ENCODE data around the gene CD247.

Gene CD247

DNA sequence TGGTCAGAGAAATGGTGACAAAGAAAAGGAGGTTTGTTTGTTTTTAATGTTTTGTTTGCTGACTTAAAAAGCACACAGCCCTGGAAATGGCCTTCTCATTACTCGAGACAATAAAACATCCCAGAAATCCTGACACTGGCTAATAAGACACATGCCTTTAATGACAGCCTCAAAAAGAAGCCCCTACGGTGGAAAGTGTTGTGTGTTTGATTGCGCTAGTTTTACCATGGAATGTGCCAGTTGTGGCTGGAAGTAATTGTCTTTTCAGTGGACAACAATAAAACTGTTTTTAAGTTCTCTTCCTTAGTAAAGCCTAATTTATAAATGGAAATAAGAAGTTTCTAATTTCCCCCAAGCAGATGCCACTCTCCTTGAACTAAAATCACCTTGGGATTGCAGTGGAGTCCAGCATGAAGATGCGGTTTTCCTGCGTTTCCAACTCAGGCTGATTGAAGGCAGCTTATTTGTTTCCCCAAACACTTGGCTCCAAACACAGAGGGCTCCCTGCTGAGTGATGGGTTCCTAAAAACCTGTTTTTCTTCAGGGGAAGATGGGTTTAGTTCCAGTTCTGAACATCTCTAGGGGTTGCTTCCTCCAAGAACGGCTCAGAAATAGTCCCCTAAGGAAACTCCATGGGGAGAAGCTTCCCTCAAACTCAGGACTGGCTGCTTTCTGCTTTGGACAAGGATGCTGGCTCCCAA, 54.3 kb downstream of the CD247 start:
- in situ Hi-C loops (cut with MboI; ENCODE audit: low sequenced_read_pairs): no loop called here

DNA sequence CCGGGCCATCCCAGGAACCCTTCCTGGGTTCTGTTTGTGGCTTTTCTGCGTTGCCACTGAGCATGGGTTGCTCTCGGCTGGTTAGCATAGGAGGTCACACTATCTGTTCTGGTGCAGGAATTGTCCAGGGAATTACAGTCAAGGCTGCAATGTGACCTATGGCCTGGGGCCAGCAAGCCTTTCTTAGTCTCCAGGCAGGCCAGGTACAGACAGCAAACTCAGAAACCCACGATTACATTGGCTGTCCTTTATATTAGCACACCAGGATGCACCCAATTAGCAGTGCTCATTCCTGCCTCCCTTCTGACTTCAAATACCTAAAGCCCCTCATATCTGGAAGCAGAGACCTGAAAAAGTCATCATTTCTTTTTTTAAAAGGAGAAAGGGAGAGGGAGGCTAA, 55.2 kb downstream of the CD247 start:
- in situ Hi-C loops (cut with MboI; ENCODE audit: low sequenced_read_pairs): no loop called here

DNA sequence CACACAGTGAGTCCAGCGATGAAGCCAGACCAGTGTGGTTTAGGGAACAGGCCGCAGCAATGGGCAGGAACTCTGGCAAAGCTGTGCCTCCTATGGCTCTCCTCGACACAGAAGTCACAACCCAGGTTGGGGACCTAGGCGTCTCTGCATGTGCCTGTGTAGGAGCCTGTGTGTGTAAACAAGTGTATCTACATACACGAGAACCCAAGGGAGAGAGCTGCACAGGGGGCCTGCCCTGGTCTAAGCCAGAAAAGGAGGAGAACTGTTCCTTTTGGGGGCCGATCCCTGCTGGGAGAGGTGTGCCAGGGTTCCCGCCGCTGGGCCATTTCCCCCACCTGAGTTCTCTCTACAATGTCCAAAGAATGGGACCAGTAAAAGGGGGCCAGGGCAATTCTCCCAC, 56.0 kb downstream of the CD247 start:
- in situ Hi-C loops (cut with MboI; ENCODE audit: low sequenced_read_pairs): no loop called here

DNA sequence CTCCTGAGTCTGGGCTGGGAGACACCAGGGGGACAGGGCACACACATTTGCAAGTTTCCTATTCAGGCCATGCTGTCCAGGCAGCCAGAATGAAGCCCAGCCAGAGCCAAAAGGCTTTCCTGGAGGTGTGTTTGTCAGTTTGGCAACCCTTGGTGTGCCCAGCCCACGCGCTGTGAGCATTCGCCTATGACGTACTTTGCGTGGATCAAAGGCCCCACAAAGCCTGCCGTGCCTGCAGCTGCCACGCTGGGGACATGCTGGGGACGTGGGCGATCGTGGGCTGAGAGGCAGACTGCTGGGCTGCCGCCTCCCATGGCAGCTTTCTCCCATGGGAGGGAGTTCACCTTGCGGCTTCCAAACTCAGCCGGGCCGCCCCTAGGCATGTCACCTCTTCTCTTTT, 57.5 kb downstream of the CD247 start:
- in situ Hi-C loops (cut with MboI; ENCODE audit: low sequenced_read_pairs): no loop called here

DNA sequence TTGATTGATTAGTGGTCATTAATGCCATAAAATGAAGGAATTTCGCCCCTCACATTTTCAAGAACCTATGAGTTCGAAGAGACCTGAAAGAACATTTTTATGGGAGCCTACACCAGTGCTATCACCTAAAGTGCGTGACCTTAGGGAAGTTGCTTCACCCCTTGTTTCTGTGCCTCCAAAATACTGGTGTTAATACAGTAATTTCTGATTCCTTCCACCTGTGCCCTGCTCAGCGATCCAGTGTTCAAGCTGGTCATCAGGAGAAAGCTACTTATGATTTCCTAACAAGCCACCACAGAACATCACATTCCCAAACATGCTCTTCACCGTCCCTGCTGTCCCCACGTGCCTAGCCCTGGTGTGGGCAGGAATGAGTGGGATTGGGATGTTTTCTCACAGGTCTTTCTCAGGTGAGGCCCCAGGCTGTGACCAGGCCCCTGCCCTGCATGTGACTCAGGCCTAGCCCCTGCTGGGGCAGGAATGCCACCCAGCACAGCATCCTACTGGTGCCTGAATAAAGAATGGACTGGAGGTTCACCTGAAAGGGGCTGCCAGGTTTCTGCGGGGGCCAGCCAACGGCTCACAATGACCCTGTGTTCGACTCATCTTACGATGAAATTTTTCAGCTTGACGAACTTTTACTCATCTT, 60.3 kb downstream of the CD247 start:
- in situ Hi-C loops (cut with MboI; ENCODE audit: low sequenced_read_pairs): no loop called here

DNA sequence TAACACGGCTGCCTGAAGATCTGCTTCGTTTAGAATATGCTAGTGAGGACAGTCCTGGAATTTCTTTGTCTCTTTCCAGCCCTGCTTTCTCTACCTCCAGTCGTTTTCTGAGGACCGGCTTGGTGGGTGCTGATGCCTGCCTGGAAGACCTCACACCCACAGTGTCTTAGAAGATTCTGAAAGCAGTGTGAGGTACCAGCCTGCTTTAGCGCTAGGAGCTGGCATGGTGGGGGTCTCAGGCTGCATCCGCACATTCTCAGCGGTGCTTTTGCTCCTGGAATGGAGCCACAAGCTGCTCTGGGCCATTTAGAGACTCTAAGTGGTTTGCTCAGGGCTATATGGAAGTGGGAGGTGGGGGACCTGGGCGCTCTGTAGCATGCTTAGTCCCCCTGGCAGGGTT, 61.4 kb downstream of the CD247 start:
- in situ Hi-C loops (cut with MboI; ENCODE audit: low sequenced_read_pairs): no loop called here

DNA sequence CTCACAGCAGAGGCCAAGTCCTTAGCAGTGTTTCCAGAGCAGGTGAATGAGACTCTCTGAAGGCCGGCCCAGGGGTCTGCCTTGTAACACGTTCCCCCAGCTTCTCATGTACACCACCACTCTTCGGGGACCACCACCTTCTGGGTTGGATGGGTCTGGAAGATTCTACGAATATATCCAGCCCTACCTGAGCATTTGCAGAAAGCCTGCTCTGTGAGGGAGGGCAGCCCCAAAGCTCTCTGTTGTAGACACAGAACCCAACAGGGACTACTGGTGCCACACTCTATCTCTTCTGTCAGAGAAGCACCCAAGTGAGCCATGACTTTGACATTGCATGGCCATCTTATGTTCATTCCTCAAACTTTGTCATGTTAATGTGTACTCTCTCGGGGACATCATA, 61.8 kb downstream of the CD247 start:
- in situ Hi-C loops (cut with MboI; ENCODE audit: low sequenced_read_pairs): no loop called here

DNA sequence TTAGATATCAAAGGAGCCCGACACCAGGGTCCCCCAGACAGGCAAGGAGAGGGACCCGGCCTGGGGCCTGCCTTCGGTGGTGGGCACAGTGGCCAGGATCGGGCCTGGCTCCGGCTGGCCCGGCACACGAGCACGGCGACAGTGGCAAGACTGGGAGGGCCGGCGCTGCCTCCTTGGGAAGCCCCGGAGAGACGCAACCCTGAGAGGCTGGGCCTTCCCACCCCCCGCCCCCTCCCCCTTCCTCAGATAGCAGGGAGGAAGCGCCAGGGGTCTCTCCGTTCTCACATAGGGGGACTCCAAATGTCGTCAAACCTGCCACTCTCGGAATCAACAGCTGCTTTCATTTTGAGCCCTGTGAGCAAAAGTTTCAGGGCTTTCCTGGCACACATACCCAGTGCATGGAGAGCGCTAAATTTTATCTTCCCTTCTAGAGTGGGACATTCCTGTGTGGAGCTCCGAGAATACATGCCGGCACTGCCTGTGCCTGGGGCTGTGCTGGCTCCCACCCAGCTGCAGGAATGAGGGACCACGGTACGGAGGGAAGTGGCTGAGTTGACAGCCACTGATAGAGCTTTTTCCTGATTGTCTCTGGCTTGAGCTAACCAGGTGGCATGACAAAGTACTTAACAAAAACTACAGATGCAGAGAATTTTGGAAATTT, 62.4 kb downstream of the CD247 start:
- in situ Hi-C loops (cut with MboI; ENCODE audit: low sequenced_read_pairs): no loop called here

DNA sequence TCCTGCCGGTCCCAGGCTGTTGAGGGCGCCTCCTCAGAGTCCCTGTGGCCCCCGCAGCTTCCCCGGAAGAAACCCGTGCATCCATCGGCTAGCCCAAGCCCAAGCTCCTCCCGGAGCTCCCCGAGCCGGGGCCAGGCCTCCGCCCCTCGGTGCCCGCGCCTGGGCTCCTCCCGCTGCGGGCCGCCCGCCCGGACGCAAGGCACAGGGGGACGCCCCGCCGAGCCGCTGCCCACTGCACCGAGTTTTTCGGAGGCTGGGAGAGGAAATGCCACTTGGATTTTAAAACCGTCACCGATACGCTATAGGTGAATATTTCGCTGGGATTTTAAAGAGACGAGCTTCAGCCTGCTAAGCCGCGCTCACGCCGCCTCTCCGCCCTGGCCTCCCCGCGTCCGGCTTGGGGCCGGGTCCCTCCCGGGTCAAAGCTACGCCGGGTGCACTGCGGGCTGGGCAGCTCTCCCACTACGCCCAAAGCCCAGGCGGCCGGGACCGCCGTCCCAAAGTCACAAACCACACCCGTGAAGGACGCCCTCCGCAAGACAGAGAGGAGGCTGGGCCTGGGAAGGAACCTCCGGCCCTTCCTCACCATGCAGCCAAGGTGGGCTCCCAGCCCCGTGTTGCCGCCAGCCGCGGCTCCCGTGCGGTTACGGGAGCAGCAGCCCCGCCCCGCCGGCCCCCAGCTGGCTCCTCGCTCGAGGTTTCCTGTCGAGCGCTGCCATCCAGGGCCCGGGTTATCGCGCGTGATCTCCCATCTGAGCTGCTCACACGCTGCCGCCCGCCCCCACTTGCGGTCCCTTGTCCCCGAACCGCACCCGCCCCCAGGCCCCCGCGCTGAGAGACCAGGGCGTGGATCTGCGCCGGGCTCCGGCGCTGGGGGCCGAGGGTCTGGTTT, 63.2 kb downstream of the CD247 start:
- in situ Hi-C loops (cut with MboI; ENCODE audit: low sequenced_read_pairs): no loop called here

DNA sequence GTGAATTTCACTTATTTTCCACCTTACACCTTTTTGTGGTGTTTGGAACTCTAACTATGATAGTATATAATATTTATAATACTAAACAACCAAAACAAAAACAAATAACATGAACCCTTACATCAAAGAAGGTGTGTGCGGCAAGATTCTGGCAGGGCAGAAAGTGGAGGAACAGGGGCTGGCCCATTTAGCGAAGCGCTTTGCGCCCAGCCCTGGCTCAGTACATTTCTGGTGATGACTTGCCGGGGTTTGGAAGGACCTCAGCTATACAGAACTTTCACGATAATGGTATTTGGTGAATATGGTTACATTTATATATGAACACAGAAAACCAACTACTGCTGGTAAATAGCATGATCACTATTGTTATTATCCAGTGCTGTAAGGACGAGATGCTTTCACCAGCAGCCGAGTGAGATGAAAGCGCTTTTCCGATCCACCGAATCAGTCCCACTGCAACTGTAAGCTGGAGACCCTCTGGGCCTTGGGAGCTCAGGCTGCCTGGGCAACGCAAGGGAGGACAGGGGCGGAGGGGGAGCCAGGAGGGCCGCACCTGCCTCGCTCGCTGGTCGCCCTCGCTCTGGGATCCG, 63.9 kb downstream of the CD247 start:
- in situ Hi-C loops (cut with MboI; ENCODE audit: low sequenced_read_pairs): no loop called here

DNA sequence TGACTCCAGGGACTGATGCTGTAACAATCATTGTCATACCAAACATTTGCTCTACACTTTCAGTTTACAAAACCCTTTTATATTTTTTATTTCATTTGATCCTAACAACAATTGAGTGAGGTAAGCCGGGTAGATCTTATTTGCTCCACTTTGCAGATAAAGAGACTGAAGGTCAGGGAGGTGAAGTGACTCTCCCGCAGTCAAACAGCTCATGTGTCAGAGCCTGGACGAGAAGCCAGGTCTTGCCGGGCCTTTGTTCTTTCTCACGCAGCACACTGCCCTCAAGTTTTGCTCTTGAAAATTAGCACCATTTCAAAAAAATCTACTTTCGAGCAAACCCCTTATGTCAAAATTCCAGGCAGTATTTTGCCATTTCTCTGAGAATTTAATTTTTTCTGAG, 65.2 kb downstream of the CD247 start:
- in situ Hi-C loops (cut with MboI; ENCODE audit: low sequenced_read_pairs): no loop called here

DNA sequence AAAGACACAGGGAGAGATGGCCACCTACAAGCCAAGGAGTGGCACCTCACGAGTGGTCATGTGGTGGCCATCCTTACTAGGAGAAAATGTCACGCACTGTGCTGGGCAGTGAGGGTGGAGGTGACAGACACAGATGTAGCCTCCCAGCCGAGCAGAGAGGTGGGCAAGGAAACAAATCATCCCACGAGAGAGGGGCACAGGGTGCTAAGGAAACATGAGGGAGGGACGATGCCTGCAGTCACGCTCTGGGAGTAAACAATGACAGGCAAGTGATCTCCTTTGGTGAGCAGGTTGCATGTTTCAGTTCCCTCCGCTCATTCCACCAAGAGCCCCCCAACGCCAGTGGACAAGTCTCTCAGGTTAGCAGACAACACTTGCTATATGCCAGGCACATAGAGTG, 65.8 kb downstream of the CD247 start:
- in situ Hi-C loops (cut with MboI; ENCODE audit: low sequenced_read_pairs): no loop called here

DNA sequence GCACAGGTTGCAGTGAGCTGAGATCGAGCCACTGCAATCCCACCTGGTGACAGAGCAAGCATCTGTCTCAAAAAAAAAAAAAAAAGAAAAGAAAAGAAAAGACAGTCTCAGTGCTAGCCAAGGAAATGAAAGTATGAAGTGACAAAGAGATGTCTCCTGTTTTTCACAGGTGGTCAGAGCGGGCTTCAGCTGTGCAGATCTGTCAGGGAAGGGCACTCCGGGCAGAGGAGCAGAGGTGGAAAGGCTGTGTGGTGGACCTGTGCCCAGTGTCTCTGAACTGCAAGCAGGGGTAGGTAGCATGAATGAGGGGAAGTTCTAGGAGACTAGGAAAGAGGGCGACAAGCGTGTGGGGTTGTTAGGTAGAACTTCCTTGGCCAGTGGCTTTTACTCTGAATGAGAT, 67.5 kb downstream of the CD247 start:
- in situ Hi-C loops (cut with MboI; ENCODE audit: low sequenced_read_pairs): no loop called here

DNA sequence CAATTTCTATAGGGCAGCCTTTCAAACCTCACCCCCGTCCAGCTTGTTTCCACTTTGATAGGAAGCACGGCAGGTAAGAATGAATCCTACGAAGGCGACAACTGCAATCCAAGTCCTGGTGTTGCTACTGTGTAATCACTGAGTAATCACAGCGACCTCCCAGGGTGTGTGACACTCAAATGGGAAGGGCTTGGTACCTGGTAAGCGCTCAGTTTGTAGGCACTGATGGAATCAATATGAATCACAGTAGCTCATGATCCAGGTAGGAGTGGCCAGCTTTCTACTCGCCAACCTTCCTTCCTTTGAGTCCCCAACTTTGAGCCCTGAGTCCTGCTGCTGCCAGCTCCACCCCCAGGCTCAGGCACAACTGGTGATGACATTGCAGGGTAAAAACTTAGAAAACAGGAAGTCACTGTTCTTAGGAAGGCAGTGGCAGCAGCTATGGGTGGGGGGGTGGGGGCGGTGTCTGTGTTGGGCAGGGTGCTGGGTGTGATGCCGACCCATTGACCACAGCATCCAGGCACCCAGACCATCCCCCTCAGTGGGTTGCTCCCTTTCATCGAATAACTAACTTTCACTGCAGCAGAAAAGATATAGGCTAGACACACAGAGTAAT, 70.7 kb downstream of the CD247 start:
- in situ Hi-C loops (cut with MboI; ENCODE audit: low sequenced_read_pairs): no loop called here

DNA sequence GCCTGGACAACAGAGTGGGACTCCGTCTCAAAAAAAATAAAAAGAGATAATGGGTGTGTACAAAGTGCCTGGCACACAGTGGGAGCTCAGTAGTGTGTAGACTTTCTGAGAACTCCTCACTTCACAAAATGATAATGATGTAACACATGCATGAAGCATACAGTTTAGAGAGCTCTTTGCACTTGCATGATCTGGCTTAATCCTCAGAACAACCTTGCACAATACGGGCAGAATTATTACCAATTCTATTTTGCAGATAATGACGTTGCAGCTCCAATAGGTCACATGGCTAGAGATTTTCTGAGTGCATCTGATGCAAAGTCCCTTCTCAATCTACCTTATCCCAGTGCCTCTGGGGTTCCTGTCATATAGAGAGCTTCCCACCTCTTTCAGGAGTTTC, 71.4 kb downstream of the CD247 start:
- in situ Hi-C loops (cut with MboI; ENCODE audit: low sequenced_read_pairs): no loop called here

DNA sequence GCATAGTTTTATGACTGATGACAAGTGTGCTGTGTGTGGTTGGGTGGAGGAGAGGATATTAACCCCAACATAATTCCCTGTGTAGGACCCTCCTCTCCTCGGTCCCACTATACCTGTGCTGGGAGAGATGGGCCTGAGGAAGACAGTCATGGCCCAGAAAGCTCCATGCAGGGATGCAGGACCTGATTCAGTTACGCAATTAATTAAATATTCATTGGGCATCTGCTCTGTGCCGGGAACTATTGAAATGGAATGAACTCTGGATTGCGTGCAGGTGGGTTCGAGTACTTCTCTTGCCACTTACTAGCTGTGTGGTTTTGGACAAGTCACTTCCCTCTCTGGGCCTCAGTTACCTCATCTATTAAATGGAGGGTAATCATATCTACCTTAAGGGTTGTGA, 74.6 kb downstream of the CD247 start:
- in situ Hi-C loops (cut with MboI; ENCODE audit: low sequenced_read_pairs): no loop called here

DNA sequence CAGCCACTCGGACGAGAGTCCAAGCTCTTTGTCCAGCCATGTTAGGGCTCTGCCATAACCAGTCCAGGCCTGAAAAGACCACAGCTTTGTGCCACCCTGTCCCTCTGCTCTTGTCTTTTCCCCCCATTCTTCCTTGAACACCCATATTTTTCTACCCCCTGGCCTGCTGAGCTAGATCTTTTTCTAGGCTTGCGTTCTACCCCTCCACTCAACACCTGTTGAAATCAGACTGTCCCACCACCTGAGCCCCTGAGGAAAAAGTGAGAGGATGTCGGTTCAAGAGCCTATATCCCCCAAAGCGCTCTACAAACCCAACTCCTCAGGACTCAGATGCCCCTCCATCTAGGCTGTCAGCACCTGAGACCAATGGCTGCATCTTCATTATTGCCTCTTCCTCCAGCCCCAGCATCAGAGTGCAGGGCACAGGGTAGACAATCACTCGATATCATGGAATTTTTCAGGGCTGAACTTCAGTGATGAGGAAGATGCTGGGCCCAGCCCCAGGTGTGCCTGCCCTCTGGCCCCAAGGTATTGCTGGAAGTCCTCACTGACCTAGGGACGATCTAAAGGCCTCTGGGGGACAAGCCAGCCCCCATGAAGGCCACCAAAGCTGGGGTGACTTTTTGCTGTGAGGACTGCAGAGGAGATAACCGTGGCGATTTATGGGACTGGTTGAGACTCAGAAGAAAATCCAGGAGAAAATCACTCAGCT, 75.3 kb downstream of the CD247 start:
- in situ Hi-C loops (cut with MboI; ENCODE audit: low sequenced_read_pairs): no loop called here

DNA sequence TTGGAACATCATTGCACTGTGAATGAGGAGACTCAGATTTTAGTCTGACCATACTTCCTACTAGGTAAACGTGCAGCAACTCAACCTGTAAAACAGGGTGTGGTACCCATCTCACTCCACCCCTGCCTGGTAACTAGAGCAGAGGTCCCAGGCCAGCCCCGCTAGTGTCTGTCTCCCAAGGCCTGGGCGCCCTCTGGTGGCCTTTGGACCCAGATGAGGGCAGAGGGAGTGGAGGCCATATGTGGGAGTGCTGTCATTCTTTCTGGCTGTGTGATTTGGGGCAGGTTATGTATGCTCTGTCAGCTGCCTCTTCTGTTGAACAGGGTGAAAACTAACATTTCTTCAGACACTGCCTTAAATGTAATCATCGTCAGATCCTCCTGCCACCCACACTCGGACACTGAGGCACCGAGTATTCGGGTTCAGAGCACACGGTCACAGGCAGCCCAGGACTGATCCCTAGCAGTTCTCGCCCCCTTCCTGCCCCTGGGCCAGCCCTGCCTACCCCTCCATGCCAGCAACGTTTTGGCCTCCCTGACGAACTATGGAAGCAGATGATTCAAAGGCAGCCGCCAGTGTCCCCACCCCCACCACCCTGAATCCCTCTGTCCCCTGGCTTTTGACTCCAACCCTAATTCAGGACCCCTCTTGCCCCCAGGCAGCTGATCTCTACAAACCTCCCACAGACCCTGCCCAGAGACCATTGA, 76.0 kb downstream of the CD247 start:
- in situ Hi-C loops (cut with MboI; ENCODE audit: low sequenced_read_pairs): no loop called here

DNA sequence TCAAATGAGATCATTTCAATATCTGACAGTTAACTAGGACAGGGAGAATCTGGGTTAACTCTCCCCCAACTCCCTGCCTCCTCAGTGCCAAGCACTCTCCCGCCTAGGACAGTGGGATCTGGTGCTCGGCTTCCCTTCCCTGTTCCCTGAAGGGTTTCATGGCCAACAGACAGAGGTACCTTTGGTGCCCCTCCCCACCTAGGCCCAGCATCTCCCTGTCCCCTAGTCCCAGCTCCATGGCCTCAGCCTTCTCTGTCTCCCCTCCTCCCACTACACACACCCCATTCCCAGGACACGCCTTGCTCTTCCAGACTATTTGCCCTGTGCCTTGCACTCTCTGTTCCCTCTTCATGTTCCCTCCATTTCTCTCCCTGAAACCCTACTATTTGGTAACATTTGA, 77.1 kb downstream of the CD247 start:
- in situ Hi-C loops (cut with MboI; ENCODE audit: low sequenced_read_pairs): no loop called here

Data from hTERT RPE-1 (cell line).